Tibial nerve (tissue), 3 donors: ENCODE data around the gene TOR3A.
"Not testable (repeated sequence)": the region's sequence is repeated elsewhere in the genome, so short reads cannot be mapped to it uniquely, and the experiment has no call there.

Experiments
- POLR2A ChIP-seq, 2 donors: fragments of 450-650 bp; IDR thresholded peaks; one replicate each; pipeline ENCODE4 v1.6.1; 2017; ENCODE audit warnings: antibody characterized with exemption in 2 of 2, mild to moderate bottlenecking in 2 of 2, moderate library complexity in 2 of 2
- TF ChIP-seq, protein P1 (sequence below), 5 experiments: fragments of 200-600 bp in 3 of 5; fragments of 450-650 bp in 2 of 5; sonication (generic) in 3 of 5; IDR thresholded peaks; one replicate each; pipeline ENCODE4 v1.5.1; 2016 to 2019; ENCODE audit warnings: antibody characterized with exemption in 5 of 5, mild to moderate bottlenecking in 3 of 5, moderate library complexity in 2 of 5

DNA sequence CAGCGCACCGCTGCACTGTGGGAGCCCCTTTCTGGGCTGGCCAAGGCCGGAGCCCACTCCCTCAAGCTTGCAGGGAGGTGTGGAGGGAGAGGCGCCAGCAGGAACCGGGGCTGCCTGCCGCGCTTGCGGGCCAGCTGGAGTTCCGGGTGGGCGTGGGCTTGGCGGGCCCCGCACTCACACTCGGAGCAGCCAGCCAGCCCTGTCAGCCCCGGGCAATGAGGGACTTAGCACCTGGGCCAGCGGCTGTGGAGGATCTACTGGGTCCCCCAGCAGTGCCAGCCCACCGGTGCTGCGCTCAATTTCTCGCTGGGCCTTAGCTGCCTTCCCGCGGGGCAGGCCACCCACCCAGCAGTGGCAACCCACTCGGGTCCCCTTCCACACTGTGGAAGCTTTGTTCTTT, 56.9 kb downstream of the TOR3A start:
- TF ChIP-seq POLR2A (IDR thresholded peaks at IDR 0.05): not testable (repeated sequence)
- TF ChIP-seq, protein P1, sequence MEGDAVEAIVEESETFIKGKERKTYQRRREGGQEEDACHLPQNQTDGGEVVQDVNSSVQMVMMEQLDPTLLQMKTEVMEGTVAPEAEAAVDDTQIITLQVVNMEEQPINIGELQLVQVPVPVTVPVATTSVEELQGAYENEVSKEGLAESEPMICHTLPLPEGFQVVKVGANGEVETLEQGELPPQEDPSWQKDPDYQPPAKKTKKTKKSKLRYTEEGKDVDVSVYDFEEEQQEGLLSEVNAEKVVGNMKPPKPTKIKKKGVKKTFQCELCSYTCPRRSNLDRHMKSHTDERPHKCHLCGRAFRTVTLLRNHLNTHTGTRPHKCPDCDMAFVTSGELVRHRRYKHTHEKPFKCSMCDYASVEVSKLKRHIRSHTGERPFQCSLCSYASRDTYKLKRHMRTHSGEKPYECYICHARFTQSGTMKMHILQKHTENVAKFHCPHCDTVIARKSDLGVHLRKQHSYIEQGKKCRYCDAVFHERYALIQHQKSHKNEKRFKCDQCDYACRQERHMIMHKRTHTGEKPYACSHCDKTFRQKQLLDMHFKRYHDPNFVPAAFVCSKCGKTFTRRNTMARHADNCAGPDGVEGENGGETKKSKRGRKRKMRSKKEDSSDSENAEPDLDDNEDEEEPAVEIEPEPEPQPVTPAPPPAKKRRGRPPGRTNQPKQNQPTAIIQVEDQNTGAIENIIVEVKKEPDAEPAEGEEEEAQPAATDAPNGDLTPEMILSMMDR (IDR thresholded peaks at IDR 0.05): not testable (repeated sequence)
